Measurements from ENCODE around the gene POLR2A.

Gene POLR2A

DNA sequence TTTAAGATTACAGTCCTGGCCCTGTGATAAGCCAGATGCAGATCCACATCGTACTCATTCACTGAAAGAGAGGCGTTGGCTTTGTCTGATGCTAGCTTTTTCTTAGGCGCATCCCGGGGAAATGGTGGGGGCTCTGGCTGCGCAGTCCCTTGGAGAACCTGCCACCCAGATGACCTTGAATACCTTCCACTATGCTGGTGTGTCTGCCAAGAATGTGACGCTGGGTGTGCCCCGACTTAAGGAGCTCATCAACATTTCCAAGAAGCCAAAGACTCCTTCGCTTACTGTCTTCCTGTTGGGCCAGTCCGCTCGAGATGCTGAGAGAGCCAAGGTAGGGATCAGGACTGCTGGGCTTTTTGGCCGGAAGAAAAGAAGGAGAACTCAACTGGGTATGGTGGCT, 24.0 kb downstream of the POLR2A start:
- Histone ChIP-seq H3K9me2 (replicated peaks; ENCODE audit: low read depth, low read length) (no peaks in the 10 kb centered on the region), H3K27me3 (ENCODE audit: insufficient read depth, low read length, poor library complexity, severe bottlenecking) (no peaks in the 10 kb centered on the region), H3K36me3 (ENCODE audit: insufficient read depth, low read length) (peaks cover 99% of the 10 kb centered on the region), H3K9ac (ENCODE audit: low read depth, low read length, poor library complexity, severe bottlenecking) (no peak overlapping the region), H4K20me1 (ENCODE audit: insufficient read depth, low read length, poor library complexity, severe bottlenecking) (peaks cover 25% of the 10 kb centered on the region), H3K4me3 (ENCODE audit: low read length, poor library complexity, severe bottlenecking) (no peak overlapping the region), H2AFZ (ENCODE audit: low read length) (no peak overlapping the region), H3F3A (ENCODE audit: low read depth) (no peaks in the 10 kb centered on the region; the same call in 1 of the 2 replicates), H3K4me2 (ENCODE audit: low read depth, low read length, poor library complexity, severe bottlenecking) (no peak overlapping the region), H3K79me2 (ENCODE audit: insufficient read depth, low read length) (no peaks in the 10 kb centered on the region), H3K9me3 (ENCODE audit: insufficient read depth, low read depth, low read length) (no peaks in the 10 kb centered on the region), H3K4me1 (ENCODE audit: insufficient read depth, low read length, poor library complexity, severe bottlenecking) (no peaks in the 10 kb centered on the region)
- TF ChIP-seq, protein P1, sequence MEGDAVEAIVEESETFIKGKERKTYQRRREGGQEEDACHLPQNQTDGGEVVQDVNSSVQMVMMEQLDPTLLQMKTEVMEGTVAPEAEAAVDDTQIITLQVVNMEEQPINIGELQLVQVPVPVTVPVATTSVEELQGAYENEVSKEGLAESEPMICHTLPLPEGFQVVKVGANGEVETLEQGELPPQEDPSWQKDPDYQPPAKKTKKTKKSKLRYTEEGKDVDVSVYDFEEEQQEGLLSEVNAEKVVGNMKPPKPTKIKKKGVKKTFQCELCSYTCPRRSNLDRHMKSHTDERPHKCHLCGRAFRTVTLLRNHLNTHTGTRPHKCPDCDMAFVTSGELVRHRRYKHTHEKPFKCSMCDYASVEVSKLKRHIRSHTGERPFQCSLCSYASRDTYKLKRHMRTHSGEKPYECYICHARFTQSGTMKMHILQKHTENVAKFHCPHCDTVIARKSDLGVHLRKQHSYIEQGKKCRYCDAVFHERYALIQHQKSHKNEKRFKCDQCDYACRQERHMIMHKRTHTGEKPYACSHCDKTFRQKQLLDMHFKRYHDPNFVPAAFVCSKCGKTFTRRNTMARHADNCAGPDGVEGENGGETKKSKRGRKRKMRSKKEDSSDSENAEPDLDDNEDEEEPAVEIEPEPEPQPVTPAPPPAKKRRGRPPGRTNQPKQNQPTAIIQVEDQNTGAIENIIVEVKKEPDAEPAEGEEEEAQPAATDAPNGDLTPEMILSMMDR (conservative IDR thresholded peaks at IDR 0.05; ENCODE audit: low read length), result no peak
- TF ChIP-seq EZH2phosphoT487 (IDR thresholded peaks at IDR 0.05; ENCODE audit: borderline replicate concordance), result no peak

DNA sequence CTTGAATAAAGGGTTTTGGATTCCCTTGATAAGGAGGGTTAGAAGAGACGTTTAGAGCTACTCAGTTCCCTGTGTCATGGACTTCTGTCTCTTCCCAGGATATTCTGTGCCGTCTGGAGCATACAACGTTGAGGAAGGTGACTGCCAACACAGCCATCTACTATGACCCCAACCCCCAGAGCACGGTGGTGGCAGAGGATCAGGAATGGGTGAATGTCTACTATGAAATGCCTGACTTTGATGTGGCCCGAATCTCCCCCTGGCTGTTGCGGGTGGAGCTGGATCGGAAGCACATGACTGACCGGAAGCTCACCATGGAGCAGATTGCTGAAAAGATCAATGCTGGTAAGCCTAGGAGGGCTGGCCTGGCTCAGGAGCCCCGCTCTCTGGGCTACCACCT, 24.7 kb downstream of the POLR2A start:
- H3K36me3 ChIP-seq (ENCODE audit: insufficient read depth, low read length), result peaks cover 99% of the 10 kb centered on the region
- H4K20me1 ChIP-seq (ENCODE audit: insufficient read depth, low read length, poor library complexity, severe bottlenecking), result peaks cover 23% of the 10 kb centered on the region
- H3K9me3 ChIP-seq (ENCODE audit: insufficient read depth, low read depth, low read length), result no peaks in the 10 kb centered on the region
- H3K27me3 ChIP-seq (ENCODE audit: insufficient read depth, low read length, poor library complexity, severe bottlenecking), result no peaks in the 10 kb centered on the region
- H3K9ac ChIP-seq (ENCODE audit: low read depth, low read length, poor library complexity, severe bottlenecking), result no peak overlapping the region
- H3K4me1 ChIP-seq (ENCODE audit: insufficient read depth, low read length, poor library complexity, severe bottlenecking), result no peaks in the 10 kb centered on the region
- no peak overlapping the region for H3K4me3 ChIP-seq (ENCODE audit: low read length, poor library complexity, severe bottlenecking)
- no peaks in the 10 kb centered on the region for H3K79me2 ChIP-seq (ENCODE audit: insufficient read depth, low read length)
- no peak overlapping the region for H2AFZ ChIP-seq (ENCODE audit: low read length)
- no peak overlapping the region for H3K4me2 ChIP-seq (ENCODE audit: low read depth, low read length, poor library complexity, severe bottlenecking)
- H3K9me2 ChIP-seq (replicated peaks; ENCODE audit: low read depth, low read length), result no peaks in the 10 kb centered on the region
- H3F3A ChIP-seq (ENCODE audit: low read depth), result no peaks in the 10 kb centered on the region; the same call in 1 of the 2 replicates
- TF ChIP-seq, protein P1 (conservative IDR thresholded peaks at IDR 0.05; ENCODE audit: low read length), result no peak
- no peak for TF ChIP-seq EZH2phosphoT487 (IDR thresholded peaks at IDR 0.05; ENCODE audit: borderline replicate concordance)

DNA sequence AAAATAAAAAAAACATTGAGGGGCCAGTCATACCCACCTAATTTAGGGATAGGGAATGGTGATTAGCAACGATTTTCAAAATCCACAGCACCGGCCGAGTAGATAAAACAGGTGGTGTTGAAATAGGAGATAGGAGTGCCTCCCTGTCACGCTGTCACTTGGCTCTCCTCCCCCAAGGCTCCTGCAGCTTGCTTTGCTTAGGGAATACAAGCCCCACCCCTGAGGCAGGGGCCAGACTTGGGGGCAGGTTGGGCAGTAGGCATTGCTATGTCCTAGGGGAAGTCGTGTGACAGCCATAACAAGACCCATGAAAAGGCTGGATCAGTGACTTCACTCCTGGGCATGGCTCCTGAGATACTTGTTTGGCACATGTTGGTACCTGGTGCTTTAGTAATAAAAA, 25.8 kb downstream of the POLR2A start:
- no peak overlapping the region for H3K4me3 ChIP-seq (ENCODE audit: low read length, poor library complexity, severe bottlenecking)
- H3K27me3 ChIP-seq (ENCODE audit: insufficient read depth, low read length, poor library complexity, severe bottlenecking), result no peaks in the 10 kb centered on the region
- H3K9ac ChIP-seq (ENCODE audit: low read depth, low read length, poor library complexity, severe bottlenecking), result no peak overlapping the region
- peaks cover 34% of the 10 kb centered on the region for H4K20me1 ChIP-seq (ENCODE audit: insufficient read depth, low read length, poor library complexity, severe bottlenecking)
- no peaks in the 10 kb centered on the region for H3K4me1 ChIP-seq (ENCODE audit: insufficient read depth, low read length, poor library complexity, severe bottlenecking)
- H3F3A ChIP-seq (ENCODE audit: low read depth), result peaks cover 5% of the 10 kb centered on the region; the same call in 1 of the 2 replicates
- H3K9me3 ChIP-seq (ENCODE audit: insufficient read depth, low read depth, low read length), result no peaks in the 10 kb centered on the region
- no peak overlapping the region for H2AFZ ChIP-seq (ENCODE audit: low read length)
- TF ChIP-seq EZH2phosphoT487 (IDR thresholded peaks at IDR 0.05; ENCODE audit: borderline replicate concordance), result no peak
- TF ChIP-seq, protein P1 (conservative IDR thresholded peaks at IDR 0.05; ENCODE audit: low read length), result no peak
- no peaks in the 10 kb centered on the region for H3K79me2 ChIP-seq (ENCODE audit: insufficient read depth, low read length)
- no peaks in the 10 kb centered on the region for H3K9me2 ChIP-seq (replicated peaks; ENCODE audit: low read depth, low read length)
- H3K36me3 ChIP-seq (ENCODE audit: insufficient read depth, low read length), result peaks cover 96% of the 10 kb centered on the region
- H3K4me2 ChIP-seq (ENCODE audit: low read depth, low read length, poor library complexity, severe bottlenecking), result no peak overlapping the region
